ENCODE data around the gene NAA25. TPM values are rescaled to one million over a fixed set of nuclear protein-coding genes. Genes with fewer than 3 reads are reported as not detected.

The NAA25 gene
- total and polyA plus RNA-seq, 9 of the 15 experiments (the other 6 are each of a cell fraction or from before 2014, with no cell fraction given) = 26.6 to 59.6 (median 48.9) TPM

GRCh38 chr12:112108202-112109079 is at the start of gene NAA25 (continued):
- TF ChIP-seq ZNF707 (CRISPR knock-in tag; conservative IDR thresholded peaks at IDR 0.05) (no peak), ZNF24 (IDR thresholded peaks at IDR 0.05) (no peak; the same call in 1 of the 2 replicates), CSDE1 (IDR thresholded peaks at IDR 0.05) (no peak), RB1 (IDR thresholded peaks at IDR 0.05; ENCODE audit: low read depth) (peak; percentile 88), DPF2 (IDR thresholded peaks at IDR 0.05) (no peak), FOXJ2 (tag; IDR thresholded peaks at IDR 0.05) (no peak), THRAP3 (IDR thresholded peaks at IDR 0.05; ENCODE audit: borderline replicate concordance) (no peak), FUS (optimal IDR thresholded peaks at IDR 0.05; ENCODE audit: low read depth, low read length) (no peak), ARID4B (CRISPR knock-in tag; IDR thresholded peaks at IDR 0.05) (peak; percentile 74), ZBTB9 (CRISPR knock-in tag; IDR thresholded peaks at IDR 0.05) (no peak), ZNF395 (CRISPR knock-in tag; IDR thresholded peaks at IDR 0.05) (peak; percentile 71; the same call in 1 of the 2 replicates), ELF1 (tag; IDR thresholded peaks at IDR 0.05) (no peak), ZNF75A (CRISPR knock-in tag; IDR thresholded peaks at IDR 0.05) (no peak), SUPT5H (IDR thresholded peaks at IDR 0.05) (peak; percentile 78), PCBP1 (IDR thresholded peaks at IDR 0.05; ENCODE audit: low read depth, low read length, poor library complexity, severe bottlenecking) (no peak), GTF2B (IDR thresholded peaks at IDR 0.05; ENCODE audit: extremely low read depth, insufficient read length) (no peak), SRF (CRISPR knock-in tag; IDR thresholded peaks at IDR 0.05) (peak in 1 of 2 experiments; percentile 11; a peak in 2 of 4 replicates), ZNF79 (CRISPR knock-in tag; IDR thresholded peaks at IDR 0.05; ENCODE audit: low read depth) (no peak)
